Effector CD8-positive, alpha-beta T cell (primary cell): Measurements from ENCODE around the gene TTC31.

Source experiments
- DNase-seq: peaks from one replicate; lab custom pipeline; 2025; lab: John Stamatoyannopoulos, UW

TTC31 gene

GRCh38 chr2:74486141-74486540, 3.3 kb downstream of the TTC31 start:
- DNase-seq = no peak

GRCh38 chr2:74488643-74489481, 6.0 kb downstream of the TTC31 start:
- DNase-seq = no peak

DNA sequence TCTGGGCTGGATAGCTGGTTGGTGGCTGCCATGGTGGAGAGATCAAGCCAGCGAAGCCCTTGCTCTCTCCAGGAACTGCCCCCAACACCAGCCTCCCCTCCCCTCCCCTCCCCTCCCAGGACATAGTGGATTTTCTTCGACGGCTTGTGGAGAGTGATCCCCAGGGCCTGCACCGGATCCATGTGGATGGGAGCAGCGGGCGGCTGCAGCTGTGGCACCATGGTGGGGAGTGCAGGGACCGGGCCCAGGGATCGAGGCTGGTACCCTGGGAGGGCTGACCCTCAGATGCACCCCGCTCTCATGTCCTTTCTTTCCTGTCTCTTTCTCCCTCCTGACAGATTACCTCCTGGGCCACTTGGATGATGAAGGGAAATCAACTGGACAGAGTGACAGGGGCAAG, 7.0 kb downstream of the TTC31 start:
- no peak for DNase-seq

- no peak for DNase-seq
Measured at GRCh38 chr2:74491648-74492544, 9.0 kb downstream of the TTC31 start.

GRCh38 chr2:74493546-74493945, 10.7 kb downstream of the TTC31 start:
- DNase-seq = no peak

DNA sequence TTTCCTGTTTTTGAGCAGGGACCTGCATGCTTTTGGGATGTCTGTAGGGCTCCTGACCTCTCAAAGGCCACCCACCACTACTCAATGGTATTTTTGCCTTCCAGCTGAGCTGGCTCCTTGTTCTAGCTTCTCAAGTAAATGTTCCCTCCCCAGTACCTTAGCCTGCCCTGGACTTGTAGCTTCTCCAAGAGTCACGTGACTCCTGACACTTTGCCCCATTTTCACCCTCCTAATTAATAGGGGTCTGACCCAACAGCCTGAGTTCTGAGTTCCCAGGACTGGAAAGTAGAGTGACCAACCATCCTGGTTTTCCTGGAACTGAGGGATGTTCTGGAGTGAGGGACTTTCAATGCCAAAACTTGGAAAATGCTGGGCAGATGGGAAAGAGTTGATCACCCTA, 12.6 kb downstream of the TTC31 start:
- no peak for DNase-seq

- no peak for DNase-seq
Measured at GRCh38 chr2:74496997-74497776, 14.3 kb downstream of the TTC31 start.

DNA sequence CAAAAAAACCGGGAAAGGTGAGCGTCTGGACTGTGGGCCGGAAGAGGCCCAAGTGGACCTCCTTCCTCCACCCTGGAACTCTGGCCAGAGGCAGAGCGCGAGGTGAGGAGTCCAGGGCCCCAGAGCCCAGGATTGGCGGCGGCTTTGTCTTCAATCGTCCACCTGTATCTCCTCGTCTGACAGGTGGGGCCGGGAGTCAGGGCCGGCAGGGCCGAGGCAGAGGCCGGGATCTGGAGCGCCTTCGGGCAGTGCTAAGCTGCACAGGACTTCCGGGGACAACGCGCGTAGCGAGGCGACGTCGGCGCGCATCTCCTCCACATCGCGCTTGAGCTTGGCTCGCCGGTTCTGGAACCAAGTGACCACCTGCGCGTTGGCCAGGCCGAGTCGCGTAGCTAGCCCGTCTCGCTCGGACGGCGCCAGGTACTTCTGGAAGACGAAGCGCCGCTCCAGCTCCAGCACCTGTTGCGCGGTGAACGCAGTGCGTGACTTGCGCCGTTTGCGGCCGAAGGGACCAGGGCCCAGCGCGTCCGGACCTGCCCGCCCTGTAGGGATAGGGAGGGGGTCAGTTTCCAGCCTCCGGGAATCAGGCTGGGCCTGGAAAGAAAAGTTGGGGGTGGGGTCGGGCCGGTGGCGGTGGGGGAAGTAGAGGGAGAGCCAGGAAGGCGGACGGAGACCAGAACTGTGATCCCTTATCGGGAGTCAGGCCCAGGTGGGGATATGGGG, 15.1 kb downstream of the TTC31 start:
- no peak for DNase-seq

- DNase-seq = no peak
Measured at GRCh38 chr2:74498500-74499266, 15.8 kb downstream of the TTC31 start.

- DNase-seq = no peak
Measured at GRCh38 chr2:74499267-74499939, 16.5 kb downstream of the TTC31 start, which contains the start of gene LBX2. LBX2 (minus strand) TSS chr2:74499603; CDS start chr2:74499537, 66 bp downstream.

DNA sequence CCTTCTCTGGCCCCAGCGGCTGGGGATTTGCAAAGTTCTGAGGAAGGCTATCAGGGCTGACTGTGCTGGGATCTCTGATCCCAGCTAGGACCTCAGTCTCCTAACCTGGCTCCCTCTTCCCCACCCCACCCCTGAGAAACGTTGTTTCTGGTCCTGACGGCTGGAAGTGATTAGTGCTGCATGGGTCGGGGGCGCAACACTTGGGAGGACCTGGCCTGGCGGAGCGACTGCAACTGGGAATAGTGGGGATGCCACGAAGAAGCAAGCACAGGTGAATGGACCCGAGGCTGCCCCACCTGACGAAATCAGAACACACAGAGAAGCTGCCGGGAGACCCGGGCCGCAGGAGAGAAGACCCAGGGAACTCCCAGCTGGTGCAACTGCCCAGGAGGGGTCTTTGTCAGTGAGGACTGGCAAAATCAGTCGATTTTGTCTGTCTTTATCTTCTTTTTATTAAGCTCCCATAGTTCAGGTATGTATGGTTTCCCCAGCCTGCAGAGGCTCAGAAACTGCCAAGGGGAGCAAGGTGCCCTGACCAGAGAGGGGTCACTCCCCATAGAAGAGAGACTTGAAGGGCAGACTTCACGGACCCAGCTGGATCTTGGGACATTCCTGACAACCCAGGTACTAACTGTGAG, 17.2 kb downstream of the TTC31 start:
- DNase-seq = no peak

GRCh38 chr2:74500578-74500946, 17.7 kb downstream of the TTC31 start:
- DNase-seq = no peak

DNA sequence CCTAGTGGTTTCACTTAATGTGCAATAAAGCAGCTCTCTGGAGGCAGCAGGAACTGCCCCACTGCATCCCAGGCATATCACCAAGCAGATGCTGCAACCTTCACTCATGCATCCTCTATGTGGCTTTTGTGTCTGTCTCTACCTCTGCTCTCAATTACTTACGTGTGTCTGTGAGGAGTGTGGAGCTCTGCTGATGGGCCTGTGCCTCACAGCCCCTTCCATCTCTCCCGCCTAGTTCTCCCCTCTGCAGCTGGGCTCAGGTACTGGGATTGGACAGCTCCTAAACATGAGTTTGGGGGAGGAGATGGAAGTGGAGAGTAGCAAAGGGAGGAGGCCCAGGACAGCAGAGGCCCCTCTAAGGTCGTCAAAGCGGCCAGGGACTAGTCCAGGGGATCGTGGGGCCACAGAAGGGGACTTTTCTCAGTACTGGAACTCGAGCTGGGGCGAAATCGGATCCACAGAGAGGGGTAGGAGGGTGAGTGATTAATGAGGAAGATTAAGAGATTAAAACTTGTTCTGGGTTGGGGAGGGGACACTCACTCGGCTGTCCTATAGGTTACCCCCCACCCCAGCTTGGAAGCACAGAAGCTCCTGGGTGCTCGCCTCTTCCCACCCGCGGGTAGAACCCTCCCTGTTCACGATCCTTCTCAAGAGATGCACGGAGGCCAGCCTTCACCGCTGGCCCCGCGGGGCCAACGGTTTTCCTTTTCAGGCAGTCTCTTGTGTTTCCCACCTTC, 18.6 kb downstream of the TTC31 start:
- no peak for DNase-seq

GRCh38 chr2:74502147-74502719, 19.4 kb downstream of the TTC31 start:
- no peak for DNase-seq

- peak; percentile 6 for DNase-seq
Measured at GRCh38 chr2:74502720-74503505, 20.0 kb downstream of the TTC31 start.

DNA sequence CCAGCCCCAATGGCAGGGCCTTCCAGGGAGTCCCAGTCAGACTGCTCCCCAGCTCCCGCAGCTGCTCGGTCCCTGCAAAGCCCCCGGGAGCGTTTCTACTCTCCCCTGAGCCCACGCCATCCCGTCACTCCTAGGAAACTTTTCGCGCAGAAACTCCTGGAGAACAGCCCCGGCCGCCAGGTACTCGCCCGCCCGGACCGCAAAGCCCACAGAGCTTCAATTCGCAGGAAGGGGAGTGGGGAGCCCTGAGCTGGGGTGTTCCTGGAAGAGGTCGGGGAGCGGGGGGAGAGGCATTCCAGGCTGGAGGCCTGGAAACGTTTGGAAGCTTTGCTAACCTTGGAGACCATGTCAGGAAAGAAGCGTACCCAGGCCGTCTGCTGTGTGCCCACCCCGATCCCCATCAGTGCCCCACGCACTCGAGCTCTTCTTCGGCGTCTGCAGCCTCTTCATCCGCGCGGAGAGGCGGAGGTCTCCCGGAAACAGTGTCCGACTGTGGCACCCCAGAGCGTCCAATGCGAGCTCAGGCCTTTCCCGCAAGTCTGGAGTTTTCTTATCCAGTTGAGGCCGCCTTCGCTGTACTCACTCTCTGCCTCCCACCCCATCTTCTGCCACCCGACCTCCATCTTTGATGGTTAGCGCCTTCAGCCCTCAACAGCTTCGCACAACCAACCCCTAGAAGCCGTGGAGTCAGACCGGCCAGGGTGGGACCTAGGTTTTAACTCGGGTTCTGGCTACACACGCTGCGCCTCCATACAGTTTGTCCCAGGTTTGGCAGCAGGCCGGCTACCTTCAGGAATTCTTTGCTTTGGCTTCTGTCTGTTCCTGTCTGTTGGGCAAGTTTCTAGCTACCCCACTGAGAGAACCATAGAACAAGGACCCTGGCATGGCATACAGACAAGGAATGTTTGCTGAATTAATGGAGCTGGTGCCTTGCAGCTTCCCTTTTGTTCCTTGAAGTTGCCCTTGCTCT, 20.9 kb downstream of the TTC31 start:
- DNase-seq = no peak
